Stimulated activated effector memory CD8-positive, alpha-beta T cell treated with anti-CD3 and anti-CD28 coated beads, Interleukin-12 subunit alpha, Interleukin-12 subunit beta, amount 100 ng/mL, for 72 hours (primary cell): ENCODE data around the gene NXPH4.

Experiments used
- ATAC-seq: fragments of 150-1000 bp; cut with Tn5 transposase; 2 replicates; pipeline ENCODE4 v1.10.0; 2021
- DNase-seq, 2 donors: peaks; one replicate each; pipeline ENCODE4 v3.0.0; 2021 to 2022; ENCODE audit warnings: low spot score in 2 of 2
- H3K27ac Mint-ChIP-seq: one replicate; pipeline ENCODE4 v1.8.0; 2022; ENCODE audit warnings: mild to moderate bottlenecking, mixed read lengths
- H3K36me3 Mint-ChIP-seq: one replicate; pipeline ENCODE4 v1.8.0; 2022; ENCODE audit warnings: mild to moderate bottlenecking, mixed read lengths
- H3K4me1 Mint-ChIP-seq: one replicate; pipeline ENCODE4 v1.8.0; 2022; ENCODE audit warnings: mixed read lengths
- H3K4me3 Mint-ChIP-seq: one replicate; pipeline ENCODE4 v1.8.0; 2022; ENCODE audit warnings: mild to moderate bottlenecking, mixed read lengths
- H3K9me3 Mint-ChIP-seq: one replicate; pipeline ENCODE4 v1.8.0; 2022; ENCODE audit warnings: mixed read lengths

NXPH4 gene

DNA sequence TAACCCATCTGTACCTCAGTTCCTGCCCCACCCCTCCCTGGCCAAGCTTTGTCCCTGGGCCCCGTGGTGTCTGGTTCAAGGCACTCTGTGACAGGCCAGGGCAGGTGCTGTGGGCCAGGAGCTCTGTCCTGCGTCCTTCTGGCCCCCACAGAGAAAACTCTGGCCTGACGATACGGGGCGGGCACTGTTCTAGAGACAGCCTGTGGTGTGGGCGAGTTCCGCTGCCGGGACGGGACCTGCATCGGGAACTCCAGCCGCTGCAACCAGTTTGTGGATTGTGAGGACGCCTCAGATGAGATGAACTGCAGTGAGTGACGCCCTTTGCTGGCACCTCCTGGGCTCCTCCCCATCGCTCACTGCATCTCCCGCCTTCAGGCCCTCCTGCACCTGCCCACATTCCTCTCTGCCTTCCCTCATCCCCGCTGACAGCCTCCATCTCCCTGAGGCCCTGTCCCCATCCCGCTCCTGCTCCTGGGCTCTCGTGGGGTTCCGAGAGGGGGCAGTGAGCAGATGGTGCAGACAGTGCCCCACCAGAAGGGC, 22.8 kb upstream of the NXPH4 start:
- Mint-ChIP-seq H3K9me3 (no peaks in the 10 kb centered on the region), H3K4me1 (peaks cover 6% of the 10 kb centered on the region), H3K27ac (no peak overlapping the region), H3K4me3 (no peak overlapping the region), H3K36me3 (no peaks in the 10 kb centered on the region)
- DNase-seq = no peak
- no peak for ATAC-seq

DNA sequence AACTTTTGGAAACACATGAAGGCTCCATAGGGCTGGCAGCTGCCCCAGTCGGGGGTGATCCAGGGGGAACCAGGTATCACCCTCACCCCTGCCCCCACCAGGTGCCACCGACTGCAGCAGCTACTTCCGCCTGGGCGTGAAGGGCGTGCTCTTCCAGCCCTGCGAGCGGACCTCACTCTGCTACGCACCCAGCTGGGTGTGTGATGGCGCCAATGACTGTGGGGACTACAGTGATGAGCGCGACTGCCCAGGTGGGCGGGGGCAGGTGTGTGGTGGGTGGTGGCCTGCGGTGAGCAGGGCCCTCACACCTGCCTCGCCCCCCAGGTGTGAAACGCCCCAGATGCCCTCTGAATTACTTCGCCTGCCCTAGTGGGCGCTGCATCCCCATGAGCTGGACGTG, 22.3 kb upstream of the NXPH4 start:
- Mint-ChIP-seq H3K27ac (no peak overlapping the region), H3K4me1 (peaks cover 6% of the 10 kb centered on the region), H3K4me3 (no peak overlapping the region), H3K36me3 (no peaks in the 10 kb centered on the region), H3K9me3 (no peaks in the 10 kb centered on the region)
- no peak for ATAC-seq
- DNase-seq = no peak

DNA sequence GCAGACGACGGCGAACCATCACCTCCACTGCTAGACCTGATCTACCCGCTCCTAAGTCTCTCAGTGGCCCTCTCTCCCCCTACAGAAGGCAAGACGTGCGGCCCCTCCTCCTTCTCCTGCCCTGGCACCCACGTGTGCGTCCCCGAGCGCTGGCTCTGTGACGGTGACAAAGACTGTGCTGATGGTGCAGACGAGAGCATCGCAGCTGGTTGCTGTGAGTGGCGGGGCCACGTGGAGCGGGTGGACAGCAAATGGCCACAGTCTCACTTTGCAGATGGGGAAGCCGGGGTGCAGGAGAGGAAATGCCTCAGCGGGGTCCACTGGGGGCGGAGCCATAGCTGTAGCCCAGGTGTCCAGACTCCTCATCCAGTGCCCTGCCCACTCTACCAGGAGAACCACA, 21.4 kb upstream of the NXPH4 start:
- no peaks in the 10 kb centered on the region for H3K9me3 Mint-ChIP-seq
- no peak overlapping the region for H3K27ac Mint-ChIP-seq
- DNase-seq (no peak), ATAC-seq (no peak)
- peaks cover 6% of the 10 kb centered on the region for H3K4me1 Mint-ChIP-seq
- H3K36me3 Mint-ChIP-seq = no peaks in the 10 kb centered on the region
- H3K4me3 Mint-ChIP-seq = no peak overlapping the region

GRCh38 chr12:57195611-57196371, 20.8 kb upstream of the NXPH4 start:
- DNase-seq (no peak), ATAC-seq (peak; percentile 44)
- no peaks in the 10 kb centered on the region for H3K36me3 Mint-ChIP-seq
- no peak overlapping the region for H3K4me3 Mint-ChIP-seq
- H3K4me1 Mint-ChIP-seq = peaks cover 6% of the 10 kb centered on the region
- peak overlapping the region; percentile 50 for H3K27ac Mint-ChIP-seq
- H3K9me3 Mint-ChIP-seq = no peaks in the 10 kb centered on the region

DNA sequence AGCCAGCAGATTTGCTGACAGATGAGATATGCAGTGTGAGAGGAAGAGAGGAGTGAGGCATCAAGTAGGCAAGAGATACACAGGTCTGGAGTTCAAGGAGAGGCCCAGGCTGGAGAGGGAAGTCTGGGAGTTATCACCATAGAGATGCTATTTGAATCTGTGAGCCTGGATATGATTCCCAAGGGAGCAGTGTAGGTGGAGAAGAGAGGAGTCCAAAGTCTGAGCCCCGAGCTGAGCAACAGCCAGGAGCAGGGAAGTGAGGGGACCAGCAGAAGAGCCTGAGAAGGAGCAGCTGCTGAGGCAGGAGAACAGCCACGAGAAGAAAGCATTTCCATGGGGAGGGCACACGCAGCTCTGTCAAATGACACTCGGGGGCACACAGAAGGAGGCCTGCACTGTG, 20.2 kb upstream of the NXPH4 start:
- Mint-ChIP-seq H3K4me3 (no peak overlapping the region), H3K27ac (peak overlapping the region; percentile 50), H3K4me1 (peaks cover 6% of the 10 kb centered on the region), H3K9me3 (no peaks in the 10 kb centered on the region), H3K36me3 (no peaks in the 10 kb centered on the region)
- DNase-seq = no peak
- ATAC-seq = no peak

- ATAC-seq = no peak
- no peak overlapping the region for H3K4me3 Mint-ChIP-seq
- DNase-seq = no peak
- no peaks in the 10 kb centered on the region for H3K36me3 Mint-ChIP-seq
- H3K4me1 Mint-ChIP-seq = peaks cover 6% of the 10 kb centered on the region
- no peak overlapping the region for H3K27ac Mint-ChIP-seq
- no peaks in the 10 kb centered on the region for H3K9me3 Mint-ChIP-seq
Measured at GRCh38 chr12:57196956-57197355, 19.6 kb upstream of the NXPH4 start.

GRCh38 chr12:57198329-57198728, 18.3 kb upstream of the NXPH4 start:
- H3K4me3 Mint-ChIP-seq = no peak overlapping the region
- H3K9me3 Mint-ChIP-seq = no peaks in the 10 kb centered on the region
- no peak for ATAC-seq
- peaks cover 6% of the 10 kb centered on the region for H3K4me1 Mint-ChIP-seq
- no peak for DNase-seq
- H3K27ac Mint-ChIP-seq = no peak overlapping the region
- H3K36me3 Mint-ChIP-seq = no peaks in the 10 kb centered on the region

DNA sequence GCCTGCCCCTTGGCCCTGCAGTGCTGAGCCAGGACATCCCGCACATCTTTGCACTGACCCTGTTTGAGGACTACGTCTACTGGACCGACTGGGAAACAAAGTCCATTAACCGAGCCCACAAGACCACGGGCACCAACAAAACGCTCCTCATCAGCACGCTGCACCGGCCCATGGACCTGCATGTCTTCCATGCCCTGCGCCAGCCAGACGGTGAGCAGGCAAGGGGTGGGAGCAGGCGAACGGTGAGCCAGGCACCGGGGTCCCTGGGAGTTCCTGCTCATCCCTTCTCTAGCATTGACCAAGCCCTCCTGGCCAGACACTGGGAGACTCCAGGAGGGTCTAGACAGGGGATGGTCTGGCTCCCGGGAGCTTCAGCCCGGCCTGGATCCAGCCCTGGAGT, 17.4 kb upstream of the NXPH4 start:
- Mint-ChIP-seq H3K9me3 (no peaks in the 10 kb centered on the region), H3K4me3 (no peak overlapping the region), H3K36me3 (no peaks in the 10 kb centered on the region), H3K4me1 (peaks cover 6% of the 10 kb centered on the region), H3K27ac (no peak overlapping the region)
- ATAC-seq = no peak
- no peak for DNase-seq

GRCh38 chr12:57200497-57200896, 16.1 kb upstream of the NXPH4 start:
- no peak for ATAC-seq
- Mint-ChIP-seq H3K4me1 (peaks cover 6% of the 10 kb centered on the region), H3K4me3 (no peak overlapping the region), H3K9me3 (no peaks in the 10 kb centered on the region), H3K36me3 (no peaks in the 10 kb centered on the region), H3K27ac (no peak overlapping the region)
- DNase-seq = no peak

GRCh38 chr12:57201219-57201618, 15.4 kb upstream of the NXPH4 start:
- Mint-ChIP-seq H3K4me1 (peaks cover 4% of the 10 kb centered on the region), H3K9me3 (no peaks in the 10 kb centered on the region), H3K27ac (no peak overlapping the region), H3K36me3 (no peaks in the 10 kb centered on the region), H3K4me3 (no peak overlapping the region)
- DNase-seq = no peak
- no peak for ATAC-seq

- no peak for DNase-seq
- Mint-ChIP-seq H3K4me3 (no peak overlapping the region), H3K9me3 (no peaks in the 10 kb centered on the region), H3K4me1 (no peaks in the 10 kb centered on the region), H3K27ac (no peak overlapping the region), H3K36me3 (no peaks in the 10 kb centered on the region)
- ATAC-seq = no peak
Measured at GRCh38 chr12:57201631-57202030, 15.0 kb upstream of the NXPH4 start.

- DNase-seq = no peak
- H3K4me3 Mint-ChIP-seq = no peak overlapping the region
- ATAC-seq = no peak
- no peaks in the 10 kb centered on the region for H3K36me3 Mint-ChIP-seq
- no peaks in the 10 kb centered on the region for H3K9me3 Mint-ChIP-seq
- no peak overlapping the region for H3K27ac Mint-ChIP-seq
- no peaks in the 10 kb centered on the region for H3K4me1 Mint-ChIP-seq
Measured at GRCh38 chr12:57202321-57202720, 14.3 kb upstream of the NXPH4 start.

DNA sequence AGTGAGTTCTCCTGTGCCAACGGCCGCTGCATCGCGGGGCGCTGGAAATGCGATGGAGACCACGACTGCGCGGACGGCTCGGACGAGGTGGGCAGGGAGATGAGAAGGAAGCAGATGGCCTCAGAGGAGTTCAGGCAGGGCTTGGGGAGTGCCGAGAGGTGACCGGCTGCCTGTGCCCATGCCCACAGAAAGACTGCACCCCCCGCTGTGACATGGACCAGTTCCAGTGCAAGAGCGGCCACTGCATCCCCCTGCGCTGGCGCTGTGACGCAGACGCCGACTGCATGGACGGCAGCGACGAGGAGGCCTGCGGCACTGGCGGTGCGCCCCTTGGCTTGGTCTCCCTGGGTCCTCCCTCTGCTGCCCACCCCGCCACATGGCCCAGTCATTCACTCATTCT, 13.4 kb upstream of the NXPH4 start:
- no peaks in the 10 kb centered on the region for H3K9me3 Mint-ChIP-seq
- no peak for ATAC-seq
- no peak for DNase-seq
- no peak overlapping the region for H3K4me3 Mint-ChIP-seq
- H3K27ac Mint-ChIP-seq = no peak overlapping the region
- no peaks in the 10 kb centered on the region for H3K4me1 Mint-ChIP-seq
- no peaks in the 10 kb centered on the region for H3K36me3 Mint-ChIP-seq

- Mint-ChIP-seq H3K4me1 (no peaks in the 10 kb centered on the region), H3K4me3 (no peak overlapping the region), H3K9me3 (no peaks in the 10 kb centered on the region), H3K27ac (no peak overlapping the region), H3K36me3 (no peaks in the 10 kb centered on the region)
- ATAC-seq (no peak), DNase-seq (no peak)
Measured at GRCh38 chr12:57203791-57204190, 12.8 kb upstream of the NXPH4 start.

DNA sequence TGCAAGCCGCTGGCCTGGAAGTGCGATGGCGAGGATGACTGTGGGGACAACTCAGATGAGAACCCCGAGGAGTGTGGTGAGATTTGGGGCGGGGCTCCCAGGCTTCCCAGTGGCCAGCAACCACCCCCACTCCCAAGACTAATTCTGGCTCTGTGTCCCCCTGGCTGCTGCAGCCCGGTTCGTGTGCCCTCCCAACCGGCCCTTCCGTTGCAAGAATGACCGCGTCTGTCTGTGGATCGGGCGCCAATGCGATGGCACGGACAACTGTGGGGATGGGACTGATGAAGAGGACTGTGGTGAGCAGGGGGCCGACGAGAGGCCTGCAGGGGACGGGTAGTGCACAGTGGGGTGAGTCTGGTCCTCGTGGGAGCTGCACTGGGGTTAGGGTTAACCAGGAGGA, 12.1 kb upstream of the NXPH4 start:
- H3K36me3 Mint-ChIP-seq = no peaks in the 10 kb centered on the region
- H3K27ac Mint-ChIP-seq = no peak overlapping the region
- DNase-seq = no peak
- H3K4me3 Mint-ChIP-seq = no peak overlapping the region
- H3K9me3 Mint-ChIP-seq = no peaks in the 10 kb centered on the region
- ATAC-seq = no peak
- no peaks in the 10 kb centered on the region for H3K4me1 Mint-ChIP-seq

DNA sequence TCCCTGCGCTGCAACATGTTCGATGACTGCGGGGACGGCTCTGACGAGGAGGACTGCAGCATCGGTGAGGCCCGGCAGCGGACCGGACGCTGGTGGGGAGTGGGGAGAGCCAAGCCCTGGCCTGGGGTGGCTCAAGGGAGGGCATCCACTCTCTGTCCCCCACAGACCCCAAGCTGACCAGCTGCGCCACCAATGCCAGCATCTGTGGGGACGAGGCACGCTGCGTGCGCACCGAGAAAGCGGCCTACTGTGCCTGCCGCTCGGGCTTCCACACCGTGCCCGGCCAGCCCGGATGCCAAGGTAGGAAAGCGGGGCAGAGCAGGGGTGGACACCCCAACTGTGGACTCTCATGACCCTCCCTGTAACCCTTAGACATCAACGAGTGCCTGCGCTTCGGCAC, 11.4 kb upstream of the NXPH4 start:
- no peak for DNase-seq
- ATAC-seq = no peak
- H3K9me3 Mint-ChIP-seq = no peaks in the 10 kb centered on the region
- H3K4me3 Mint-ChIP-seq = no peak overlapping the region
- no peak overlapping the region for H3K27ac Mint-ChIP-seq
- H3K4me1 Mint-ChIP-seq = no peaks in the 10 kb centered on the region
- no peaks in the 10 kb centered on the region for H3K36me3 Mint-ChIP-seq
